Umbilical cord (tissue), 2 donors: Measurements from ENCODE around the gene ZNF213. TPM values are rescaled to one million over a fixed set of nuclear protein-coding genes. Genes with fewer than 3 reads are reported as not detected.
"Not testable (repeated sequence)": the region's sequence is repeated elsewhere in the genome, so short reads cannot be mapped to it uniquely, and the experiment has no call there.

Experiments
- DNase-seq: peaks from one replicate; pipeline ENCODE4 v3.0.0-alpha.2; 2015; ENCODE audit warnings: low spot score
- total RNA-seq: library from RNA; depleted of rRNA; stranded (reverse); fragments of >200 nt; gene quantifications from one replicate; pipeline ENCODE4 v1.2.3, GENCODE V29; 2014; ENCODE audit warnings: low replicate concordance; ENCODE audit not compliant: insufficient read depth

ZNF213 gene
- total RNA-seq, 1 donor from 2014 or later = 0.96 TPM

DNA sequence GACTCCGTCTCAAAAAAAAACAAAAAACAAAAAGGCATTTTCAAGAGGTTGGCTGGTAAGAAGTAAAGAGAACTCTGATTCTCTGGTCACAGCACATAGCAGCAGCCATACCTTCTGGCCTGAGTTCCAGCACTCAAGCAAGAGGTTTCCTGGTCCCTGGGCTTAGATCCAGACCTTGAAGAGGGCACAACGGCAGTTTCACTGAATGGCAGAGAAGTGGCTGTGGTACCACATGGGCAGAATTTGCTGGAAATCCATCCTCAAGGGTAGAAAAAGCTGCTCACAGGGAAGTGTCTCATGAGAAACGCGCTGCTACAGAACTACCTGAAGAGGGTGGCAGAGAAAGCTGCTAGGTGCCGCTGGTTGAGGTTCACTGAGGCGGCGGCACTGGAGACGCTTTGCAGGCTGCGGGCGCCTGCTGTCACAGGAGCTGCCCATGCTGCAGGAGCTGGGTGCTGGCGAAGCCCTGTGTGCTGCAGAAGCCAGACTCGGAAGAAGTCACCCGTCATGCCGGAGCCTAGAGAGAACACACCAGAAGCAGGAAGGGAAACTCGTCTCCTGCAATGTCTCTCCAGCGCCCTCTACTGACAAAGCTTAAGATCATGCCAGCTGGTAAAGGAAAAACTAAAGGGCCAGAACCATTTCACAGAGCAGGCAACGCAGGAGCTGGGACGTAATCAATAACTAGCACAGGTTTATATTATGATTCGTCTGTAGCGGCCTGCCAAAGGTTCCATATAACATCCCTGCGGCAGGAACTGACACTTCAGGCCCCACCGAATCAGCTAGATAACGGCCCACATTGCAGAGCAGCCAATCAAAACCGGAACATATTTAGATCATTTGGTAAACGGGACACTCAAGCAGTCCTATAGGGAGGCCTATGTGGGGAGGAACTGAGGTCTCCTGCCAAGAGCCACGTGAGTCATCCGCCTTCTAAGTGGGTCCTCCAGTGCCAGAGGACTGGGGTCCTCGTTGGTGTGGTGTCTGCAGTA lies 5.4 kb upstream of the ZNF213 start:
- DNase-seq = peak; percentile 92

DNA sequence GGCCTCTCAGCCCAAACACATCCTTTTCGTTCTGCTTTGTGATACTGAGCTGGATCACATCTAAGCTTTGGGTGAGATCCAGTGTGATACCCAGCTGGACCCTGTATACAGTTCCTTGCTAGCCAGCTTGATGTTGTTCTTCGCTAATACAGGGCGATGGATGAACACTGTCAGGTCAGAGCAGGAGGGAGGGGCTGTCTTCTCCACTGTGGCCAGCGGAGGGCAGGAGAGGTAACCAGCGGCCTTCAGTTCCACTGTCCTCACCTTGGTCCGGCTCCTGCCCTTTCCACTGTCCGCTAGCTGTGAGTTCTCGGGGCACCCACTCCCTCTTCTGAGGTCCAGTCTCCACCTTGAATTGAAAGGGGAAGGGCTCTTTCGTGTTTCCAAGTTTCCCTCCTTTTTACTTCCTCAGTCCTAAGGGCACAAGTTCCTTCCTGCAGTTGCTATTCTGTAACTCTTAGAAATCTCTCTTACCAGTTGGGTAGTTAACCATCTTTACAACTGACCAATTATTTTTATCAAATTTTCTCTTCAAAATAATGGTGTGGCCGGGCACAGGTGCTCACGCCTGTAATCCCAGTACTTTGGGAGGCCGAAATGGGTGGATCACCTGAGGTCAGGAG lies 3.0 kb upstream of the ZNF213 start:
- DNase-seq = peak; percentile 28

DNA sequence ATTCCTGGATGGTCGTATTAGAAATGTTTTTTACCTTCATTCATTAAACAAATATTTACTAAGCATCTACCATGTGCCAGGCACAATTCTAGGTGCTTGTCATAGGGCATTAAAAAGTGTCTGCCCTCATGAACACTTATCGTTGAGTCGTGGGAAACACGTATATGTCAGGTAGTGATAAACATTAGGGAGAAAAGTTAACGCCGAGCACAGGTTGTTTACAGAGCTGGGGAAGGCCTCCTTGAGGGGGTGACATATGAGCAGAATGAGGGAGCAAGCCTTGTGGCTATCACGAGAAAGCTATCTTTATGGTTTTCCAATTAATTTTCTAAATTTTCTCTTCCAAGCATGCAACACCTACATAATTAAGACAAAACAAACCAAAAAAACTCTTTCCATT lies 985 bp upstream of the ZNF213 start:
- no peak for DNase-seq

DNA sequence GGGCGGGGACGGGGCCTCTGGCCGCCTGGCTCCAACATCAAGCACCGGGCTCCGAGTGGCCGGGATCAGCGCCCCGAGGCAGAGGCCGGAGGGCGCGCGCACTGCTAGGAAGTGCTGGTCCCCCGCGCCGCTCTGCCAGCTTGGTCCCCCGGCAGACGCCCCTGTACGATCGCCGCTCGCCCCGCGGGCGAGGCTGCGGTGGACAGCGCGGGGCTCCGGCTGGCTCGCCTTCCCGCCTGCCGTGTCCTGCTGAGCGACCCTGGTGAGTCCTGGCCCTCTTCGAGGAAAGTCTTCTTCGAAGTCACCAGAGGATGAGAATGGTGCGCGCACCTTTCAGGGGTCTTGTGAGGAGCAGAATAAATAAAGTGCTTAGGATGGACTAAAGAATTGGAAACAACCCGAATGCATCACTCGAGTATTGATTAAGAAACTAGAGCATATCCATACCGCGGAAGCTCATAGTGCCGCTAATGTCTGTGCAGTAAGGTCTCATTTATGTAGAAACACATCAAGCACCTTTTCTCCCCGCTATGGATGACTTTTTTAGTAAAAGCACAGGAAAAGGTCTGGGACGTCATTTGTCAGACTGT lies 392 bp downstream of the ZNF213 start:
- DNase-seq = no peak

DNA sequence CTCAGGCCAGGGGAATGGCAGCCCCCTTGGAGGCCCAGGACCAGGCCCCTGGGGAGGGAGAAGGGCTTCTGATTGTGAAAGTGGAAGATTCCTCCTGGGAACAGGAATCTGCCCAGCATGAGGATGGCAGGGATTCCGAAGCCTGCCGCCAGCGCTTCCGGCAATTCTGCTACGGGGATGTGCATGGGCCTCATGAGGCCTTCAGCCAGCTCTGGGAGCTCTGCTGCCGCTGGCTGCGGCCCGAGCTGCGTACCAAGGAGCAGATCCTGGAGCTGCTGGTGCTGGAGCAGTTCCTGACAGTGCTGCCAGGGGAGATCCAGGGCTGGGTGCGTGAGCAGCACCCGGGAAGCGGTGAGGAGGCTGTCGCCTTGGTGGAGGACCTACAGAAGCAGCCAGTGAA lies 2.4 kb downstream of the ZNF213 start:
- DNase-seq = no peak

DNA sequence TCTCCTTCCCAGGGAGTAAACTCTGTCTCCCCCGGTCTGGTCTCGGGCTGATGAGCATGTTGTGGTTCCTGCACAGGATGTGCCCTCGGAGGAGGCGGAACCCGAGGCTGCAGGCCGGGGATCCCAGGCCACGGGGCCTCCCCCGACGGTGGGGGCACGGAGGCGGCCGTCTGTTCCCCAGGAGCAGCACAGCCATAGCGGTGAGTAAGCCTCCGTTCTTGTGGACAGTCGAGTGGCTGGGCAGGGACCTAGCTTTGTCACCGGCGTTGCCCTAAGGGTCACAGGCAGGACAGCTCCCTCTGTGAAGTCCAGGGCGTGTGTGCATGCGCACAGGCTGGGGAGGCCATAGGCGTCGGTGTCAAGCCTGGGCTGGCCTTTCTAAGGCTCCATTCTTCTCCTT lies 3.5 kb downstream of the ZNF213 start:
- DNase-seq = no peak

DNA sequence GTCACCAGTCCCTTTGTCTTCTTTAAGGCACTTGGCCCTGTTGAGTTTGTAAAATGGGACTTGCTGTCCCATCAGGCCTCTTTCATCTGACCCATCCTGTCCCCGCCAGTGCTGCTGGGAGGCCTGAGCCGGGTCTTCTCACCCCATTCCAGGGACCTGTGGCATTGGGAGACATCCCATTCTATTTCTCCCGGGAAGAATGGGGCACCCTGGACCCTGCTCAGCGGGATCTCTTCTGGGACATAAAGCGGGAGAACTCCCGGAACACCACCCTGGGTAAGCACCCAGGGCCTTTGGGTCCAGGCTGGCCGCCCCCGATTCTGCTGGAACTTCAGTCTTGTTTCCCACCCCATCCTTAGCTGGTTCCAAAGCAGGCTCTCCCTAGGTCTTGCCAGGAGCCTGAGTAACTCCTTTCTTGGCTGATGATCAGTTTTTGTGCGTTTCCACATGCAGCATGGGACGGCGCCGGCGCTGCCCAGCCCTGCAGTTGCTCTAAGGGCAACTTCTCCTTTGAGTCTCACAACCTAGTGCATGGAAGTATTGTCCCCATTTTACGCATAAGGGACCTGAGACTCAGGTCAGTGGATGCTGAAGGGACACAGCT lies 4.1 kb downstream of the ZNF213 start:
- DNase-seq = no peak

DNA sequence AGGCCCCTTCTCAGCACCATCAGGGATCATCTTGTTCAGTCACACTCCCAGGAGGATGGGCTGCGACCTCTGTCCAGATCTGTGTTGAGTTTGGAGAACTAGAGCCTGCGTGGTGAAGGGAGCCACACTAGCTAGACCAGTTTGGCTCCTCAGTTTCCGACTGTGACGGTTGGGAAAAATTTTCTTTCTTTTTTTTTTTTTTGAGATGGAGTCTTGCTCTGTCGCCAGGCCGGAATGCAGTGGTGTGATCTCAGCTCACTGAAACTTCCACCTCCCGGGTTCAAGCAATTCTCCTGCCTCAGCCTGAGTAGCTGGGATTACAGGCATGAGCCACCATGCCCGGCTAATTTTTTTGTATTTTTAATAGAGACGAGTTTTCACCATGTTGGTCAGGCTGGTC lies 4.7 kb downstream of the ZNF213 start:
- not testable (repeated sequence) for DNase-seq

DNA sequence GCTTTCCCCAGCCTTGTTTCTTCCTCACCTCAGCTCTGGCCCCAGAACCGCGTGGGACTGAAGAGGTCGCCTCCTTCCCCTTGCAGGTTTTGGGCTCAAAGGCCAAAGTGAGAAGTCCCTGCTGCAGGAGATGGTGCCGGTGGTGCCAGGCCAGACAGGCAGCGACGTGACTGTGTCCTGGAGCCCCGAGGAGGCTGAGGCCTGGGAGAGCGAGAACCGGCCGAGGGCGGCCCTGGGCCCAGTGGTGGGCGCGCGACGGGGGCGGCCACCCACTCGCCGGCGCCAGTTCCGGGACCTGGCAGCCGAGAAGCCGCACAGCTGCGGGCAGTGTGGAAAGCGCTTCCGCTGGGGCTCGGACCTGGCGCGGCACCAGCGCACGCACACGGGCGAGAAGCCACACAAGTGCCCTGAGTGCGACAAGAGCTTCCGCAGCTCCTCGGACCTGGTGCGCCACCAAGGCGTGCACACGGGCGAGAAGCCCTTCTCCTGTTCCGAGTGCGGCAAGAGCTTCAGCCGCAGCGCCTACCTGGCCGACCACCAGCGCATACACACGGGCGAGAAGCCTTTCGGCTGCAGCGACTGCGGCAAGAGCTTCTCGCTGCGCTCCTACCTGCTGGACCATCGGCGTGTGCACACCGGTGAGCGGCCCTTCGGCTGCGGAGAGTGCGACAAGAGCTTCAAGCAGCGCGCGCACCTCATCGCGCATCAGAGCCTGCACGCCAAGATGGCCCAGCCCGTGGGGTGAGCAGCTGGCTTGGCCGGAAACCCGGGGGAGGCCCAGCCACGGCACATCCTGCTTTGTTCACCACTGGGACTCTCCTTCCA lies 6.0 kb downstream of the ZNF213 start:
- no peak for DNase-seq

DNA sequence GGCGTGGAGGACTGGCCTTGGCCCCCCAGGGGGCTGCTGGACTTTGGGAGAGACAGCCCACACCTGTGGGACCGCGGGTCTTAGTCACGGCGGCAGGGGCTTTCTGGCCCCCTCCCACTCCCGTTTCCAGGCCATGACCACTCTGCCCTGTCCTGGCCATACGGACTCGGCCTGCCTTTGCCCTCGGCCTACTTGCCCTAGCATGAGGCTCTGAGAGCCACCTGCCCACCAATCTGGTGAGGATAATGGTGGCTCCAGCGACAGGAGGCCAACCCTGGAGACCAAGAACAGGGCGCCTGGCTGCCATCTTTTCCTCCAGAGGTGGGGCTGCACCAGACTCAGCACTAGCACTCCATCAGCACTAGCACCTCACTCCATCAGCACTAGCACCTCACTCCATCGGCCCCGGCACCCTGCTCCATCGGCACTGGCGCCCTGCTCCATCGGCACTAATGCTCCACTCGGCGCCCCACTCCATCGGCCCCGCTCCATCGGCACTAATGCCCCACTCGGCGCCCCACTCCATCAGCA lies 7.0 kb downstream of the ZNF213 start:
- DNase-seq = no peak

DNA sequence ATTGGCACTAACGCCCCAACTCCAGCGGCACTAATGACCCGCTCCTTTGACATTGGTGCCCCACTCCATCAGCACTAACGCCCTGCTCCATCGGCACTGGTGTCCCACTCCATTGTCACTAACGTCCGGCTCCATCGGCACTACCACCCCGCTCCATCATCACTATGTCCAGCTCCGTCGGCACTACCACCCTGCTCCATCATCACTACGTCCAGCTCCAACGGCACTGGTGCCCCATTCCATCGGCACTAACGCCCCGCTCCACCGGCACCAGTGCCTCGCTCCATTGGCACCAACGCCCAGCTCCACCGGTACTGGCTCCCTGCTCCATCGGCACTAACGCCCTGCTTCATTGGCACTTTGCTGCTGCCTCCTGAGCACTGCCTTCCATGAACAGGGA lies 7.5 kb downstream of the ZNF213 start:
- DNase-seq = no peak

DNA sequence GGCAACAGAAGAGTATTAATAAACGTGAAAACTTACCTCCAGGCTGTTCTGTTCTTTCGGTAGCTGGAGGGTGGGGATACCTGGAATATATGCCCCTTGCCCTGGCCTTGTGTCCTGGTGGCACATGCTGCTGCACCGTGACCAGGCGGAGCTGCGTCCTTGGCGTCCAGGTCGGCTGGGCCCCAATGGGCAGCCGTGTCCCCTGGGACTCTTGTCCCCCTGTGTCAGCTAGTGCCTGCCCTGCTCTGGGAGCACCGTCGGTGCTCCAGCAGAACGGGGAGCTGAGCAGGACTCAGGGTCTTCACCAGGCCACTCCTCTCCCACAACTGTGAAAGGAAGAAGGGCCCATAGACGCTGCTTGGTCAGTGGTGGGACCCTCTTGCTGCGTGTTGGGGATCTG lies 7.9 kb downstream of the ZNF213 start:
- DNase-seq = no peak

DNA sequence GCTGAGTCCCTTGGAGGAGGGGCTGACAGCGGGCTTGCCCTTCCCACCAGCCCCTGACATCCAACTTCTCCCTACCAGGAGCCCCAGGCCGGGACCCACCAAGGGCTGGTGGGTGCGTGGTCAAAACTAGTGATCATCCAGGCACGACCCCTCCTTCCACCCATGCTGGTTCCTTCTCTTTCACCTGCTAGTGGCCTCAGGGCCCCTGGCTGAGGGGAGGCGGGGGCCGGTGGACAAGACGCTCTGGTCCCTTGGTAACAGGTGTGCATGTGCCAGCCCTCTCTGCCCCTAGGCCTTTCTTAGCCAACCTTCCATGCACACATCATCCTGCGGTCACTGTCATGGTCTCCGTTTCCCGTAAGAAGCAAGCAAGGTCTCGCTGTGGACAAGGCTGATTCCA lies 8.4 kb downstream of the ZNF213 start:
- no peak for DNase-seq

DNA sequence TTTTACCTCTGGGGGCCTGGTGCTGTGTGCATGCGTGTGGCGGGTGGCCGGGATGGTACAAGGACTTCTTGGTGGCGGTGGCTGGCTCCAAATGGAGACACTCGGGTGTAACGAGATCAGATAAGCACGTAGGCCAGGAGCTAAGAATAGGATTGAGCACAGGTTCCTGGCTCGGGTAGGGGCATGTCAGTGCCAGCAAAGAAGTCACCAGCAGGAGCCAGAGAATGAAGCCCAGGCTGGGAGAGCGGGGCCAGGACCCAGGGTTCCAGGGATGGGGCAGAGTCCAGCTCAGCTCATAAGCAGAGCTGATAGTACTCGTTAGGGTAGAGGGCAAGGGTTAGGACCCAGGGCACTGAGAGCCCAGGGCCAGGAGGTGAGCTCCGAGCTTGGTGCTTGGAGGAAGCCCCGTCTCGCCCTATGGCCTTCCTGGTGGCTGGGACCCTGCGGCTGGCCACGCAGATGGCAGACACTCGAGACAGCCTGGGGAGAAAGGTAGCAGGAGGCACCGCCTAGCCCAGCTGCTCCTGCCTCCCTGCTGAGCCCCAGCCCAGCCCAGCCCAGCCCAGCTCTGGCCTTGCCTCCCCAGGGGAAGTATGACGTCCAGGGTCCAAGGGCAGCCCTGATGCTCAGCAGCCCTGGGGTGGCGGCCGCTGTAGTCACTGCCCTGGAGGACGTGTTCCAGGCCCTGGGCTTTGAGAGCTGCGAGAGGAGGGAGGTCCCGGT lies 8.9 kb downstream of the ZNF213 start:
- DNase-seq = no peak

DNA sequence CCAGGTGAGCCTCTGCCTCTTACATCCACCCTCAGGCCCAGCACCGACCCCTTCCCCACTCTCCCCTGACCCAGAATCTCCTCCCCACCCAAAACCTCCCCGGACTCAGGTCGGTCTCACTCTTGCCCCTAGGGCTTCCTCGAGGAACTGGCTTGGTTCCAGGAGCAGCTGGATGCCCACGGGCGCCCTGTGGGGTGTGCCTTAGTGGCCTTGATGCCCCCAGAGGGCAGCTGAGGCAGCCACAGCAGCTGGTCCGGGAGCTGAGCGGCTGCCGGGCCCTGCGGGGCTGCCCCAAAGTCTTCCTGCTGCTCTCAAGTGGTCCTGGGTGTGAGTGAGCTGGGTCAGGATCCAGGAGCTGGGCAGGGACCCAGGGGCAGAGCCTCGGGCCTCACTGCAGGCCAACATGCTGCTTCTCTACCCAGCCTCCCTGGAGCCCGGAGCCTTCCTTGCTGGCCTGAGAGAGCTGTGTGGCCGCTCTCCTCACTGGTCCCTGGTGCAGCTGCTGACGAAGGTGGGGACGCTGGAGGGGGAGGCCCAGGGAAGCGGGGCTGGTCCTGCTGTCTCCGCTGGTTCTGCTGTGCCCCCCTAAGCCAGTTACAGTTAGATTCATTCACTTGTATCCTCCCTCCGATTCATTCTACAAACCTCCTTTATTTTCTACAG lies 9.6 kb downstream of the ZNF213 start:
- no peak for DNase-seq

DNA sequence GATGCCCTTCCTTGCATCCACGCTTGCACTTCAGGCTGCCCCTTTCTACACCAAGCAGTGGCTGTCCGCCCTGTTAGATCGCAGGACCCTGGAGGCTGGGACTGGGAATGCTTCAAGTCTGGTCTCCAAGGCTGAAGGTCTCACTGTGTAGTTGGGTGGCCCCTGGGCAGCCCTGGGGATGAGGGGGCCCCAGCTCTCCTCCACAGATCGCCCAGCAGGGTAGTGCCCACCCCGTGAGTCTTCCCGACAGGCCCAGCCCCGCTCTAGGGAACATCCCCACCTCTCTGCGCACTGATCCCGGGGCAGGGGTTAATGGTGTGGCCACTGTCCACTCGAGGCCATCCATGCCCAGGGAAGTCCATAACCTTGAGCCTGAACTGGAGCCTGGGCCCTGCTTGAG lies 10.3 kb downstream of the ZNF213 start:
- DNase-seq = no peak

DNA sequence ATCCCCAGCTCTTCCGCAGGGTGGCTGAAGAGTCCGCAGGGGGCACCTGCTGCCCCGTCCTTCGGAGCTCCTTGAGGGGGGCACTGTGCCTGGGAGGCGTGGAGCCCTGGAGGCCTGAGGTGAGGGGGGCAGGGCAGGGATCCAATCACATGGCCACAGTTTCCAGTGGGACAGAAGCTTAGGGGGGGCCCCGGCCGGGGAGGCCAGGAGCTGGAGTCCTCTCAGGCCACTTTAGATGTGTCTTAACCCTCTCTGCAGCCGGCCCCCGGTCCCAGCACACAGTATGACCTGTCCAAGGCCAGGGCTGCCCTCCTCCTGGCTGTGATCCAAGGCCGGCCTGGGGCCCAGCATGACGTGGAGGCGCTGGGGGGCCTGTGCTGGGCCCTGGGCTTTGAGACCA lies 10.8 kb downstream of the ZNF213 start:
- no peak for DNase-seq

DNA sequence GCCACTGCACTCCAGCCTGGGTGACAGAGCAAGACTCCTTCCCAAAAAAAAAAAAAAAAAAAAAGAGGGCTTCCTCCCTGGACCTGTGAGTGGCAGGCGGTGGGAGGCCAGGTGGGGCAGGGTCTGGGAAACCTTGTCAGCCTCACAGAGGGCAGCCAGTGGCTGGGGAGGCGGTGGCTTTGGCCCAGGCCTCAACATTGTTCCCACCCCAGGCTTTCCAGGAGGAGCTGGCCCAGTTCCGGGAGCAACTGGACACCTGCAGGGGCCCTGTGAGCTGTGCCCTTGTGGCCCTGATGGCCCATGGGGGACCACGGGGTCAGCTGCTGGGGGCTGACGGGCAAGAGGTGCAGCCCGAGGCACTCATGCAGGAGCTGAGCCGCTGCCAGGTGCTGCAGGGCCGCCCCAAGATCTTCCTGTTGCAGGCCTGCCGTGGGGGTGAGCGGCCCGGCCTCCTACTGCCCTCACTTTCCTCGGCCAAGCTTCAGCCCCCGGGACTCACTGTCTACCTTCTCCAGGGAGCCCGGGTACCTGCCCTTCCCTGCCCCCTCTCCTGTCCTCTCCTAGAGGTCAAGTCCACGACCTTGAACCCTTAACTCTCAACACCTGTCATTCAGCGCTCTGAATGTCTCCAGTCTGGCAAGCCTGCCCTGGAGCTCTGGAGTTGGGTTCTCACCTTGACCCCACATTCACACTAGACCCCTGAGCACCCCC lies 12.4 kb downstream of the ZNF213 start:
- DNase-seq = no peak

DNA sequence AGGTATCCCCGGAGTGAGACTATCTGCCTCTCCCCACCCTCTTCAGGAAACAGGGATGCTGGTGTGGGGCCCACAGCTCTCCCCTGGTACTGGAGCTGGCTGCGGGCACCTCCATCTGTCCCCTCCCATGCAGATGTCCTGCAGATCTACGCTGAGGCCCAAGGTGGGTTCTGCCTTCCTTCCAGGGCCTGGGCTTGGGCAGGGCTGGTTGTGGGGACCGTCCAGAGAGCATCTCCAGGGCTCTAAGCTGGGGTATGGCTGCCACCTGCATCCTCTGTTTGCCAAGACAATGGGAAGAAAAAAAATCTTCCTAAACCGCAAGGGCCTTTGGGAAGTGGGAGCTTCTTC lies 12.9 kb downstream of the ZNF213 start:
- no peak for DNase-seq
